HG02571 (cell line): Measurements from ENCODE around the gene NAA80.
"Not testable (repeated sequence)": the region's sequence is repeated elsewhere in the genome, so short reads cannot be mapped to it uniquely, and the experiment has no call there.

Experiments
- ATAC-seq: cut with Tn5 transposase; IDR thresholded peaks from one replicate; pipeline ENCODE4 v1.9.1; 2021; ENCODE audit warnings: mild to moderate bottlenecking, moderate library complexity; ENCODE audit not compliant: unreplicated experiment

Gene NAA80

DNA sequence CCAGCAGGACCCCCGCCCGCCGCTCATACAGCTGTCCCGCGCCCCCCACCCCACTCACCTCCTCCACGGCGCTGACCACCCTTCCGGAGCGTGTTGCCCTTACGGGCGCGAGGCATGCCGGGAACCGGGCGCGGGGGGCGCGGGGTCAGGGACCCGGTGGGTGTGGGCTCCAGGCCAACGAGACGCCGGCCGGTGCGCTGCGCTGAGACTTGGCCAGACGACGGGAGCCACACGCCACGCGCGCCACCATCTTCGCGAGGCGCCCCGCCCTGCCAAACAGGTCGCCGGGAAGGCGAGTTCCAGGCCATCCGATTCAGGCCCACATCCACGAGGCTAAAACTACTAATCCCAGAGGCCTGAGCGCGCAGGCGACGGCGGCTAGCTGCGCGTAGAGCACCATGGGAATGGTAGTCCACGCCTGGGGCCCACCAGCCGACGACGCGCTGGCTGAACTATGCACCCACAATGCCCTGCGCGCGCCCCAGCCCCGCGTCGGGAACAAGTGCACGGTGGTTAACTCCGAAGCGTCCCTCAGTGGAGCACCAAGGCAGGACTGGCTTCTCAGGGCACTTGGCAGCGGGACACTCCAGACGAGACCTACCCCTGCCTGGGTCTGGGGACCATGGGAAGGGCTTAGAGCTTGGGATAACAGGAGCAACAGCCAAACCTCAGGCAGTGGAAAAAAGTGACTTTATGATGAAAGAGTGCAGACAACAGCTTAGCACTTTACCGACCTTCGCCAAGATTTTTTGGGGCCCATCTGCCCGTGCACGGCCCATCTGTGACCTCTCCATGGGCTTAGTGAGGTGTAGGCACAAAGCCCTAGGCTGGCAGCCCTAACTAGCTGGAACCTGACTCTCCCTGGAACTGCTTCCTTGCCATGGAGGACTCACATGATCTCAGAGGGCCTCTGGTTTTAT lies 6.8 kb downstream of the NAA80 start, which contains the start of gene IFRD2:
Gene IFRD2 (minus strand): TSS at position 271 of the 920 bp plus-strand sequence. CDS start 155 bp downstream, at position 116.
- ATAC-seq: peak; percentile 83

DNA sequence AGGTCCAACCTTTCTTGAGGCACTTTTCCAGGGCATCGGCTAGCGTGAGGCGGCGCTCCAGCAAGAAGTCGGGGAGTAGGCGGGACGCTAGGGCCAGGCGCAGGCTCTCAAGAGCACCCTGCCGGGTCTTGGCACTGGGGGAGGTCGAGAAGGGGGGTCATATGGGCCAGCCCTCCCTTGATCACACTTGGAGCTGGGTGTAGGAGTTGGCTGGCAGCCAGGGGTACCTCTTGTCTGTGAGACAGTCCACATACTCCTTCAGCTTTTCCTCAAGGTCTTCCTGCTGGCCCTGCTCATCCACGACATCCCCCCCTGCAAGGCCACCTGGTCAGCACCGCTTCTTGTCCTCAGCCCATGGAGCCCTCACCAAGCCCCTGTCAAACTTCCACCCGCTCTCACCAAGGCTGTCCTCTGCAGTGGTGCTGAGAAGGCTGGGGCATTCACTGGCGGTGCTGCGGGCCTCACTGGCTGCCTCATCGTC lies 9.0 kb downstream of the NAA80 start:
- no peak for ATAC-seq

DNA sequence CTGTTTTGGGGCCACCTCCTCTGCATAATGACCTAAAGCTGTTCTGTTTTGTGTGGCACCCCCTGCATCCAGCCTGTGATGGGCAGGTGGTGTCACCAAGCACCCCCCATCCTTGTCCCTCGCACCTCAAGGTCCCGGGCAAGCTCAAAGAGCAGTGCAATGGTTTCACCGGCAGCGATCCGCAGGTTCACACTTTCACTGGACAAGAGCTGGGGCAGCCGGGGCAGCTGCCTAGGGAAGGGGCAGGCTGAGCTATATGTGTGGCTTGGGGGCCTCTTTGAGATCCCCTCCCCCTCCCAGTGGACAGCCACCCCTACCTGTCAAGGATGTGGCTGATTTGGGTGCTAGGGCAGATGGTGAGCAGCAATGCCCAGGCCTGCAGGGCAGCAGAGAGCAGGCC lies 10.1 kb downstream of the NAA80 start:
- no peak for ATAC-seq

DNA sequence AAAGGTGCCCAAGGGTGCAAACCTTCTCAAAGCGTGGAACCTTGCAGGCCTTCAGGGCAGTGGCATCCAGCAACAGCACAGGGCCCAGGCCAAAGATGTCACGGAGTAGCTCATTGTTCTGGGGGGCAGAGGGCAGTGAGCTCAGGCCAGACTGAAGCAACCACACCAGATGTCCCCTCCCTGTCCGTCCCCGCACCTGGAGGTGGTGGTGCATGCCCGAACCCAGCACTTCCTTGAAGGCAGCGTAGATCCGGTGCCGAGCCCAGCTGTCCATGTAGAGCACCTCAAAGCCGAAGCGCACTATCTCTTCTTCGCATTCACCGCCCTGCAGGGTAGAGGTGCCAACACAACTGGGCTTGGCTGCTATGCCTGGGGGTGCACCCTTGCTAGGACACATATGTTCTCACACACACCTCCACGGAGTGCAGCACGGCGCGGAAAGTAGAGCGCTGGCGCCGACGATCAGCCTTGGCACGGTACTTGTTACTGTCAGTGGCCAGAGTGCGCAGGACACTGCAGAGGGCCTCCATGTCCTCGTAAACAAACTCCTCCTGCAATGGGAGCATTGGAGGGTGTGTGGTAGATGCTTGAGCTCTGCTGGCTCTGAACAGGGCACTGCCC lies 10.7 kb downstream of the NAA80 start:
- ATAC-seq: no peak

DNA sequence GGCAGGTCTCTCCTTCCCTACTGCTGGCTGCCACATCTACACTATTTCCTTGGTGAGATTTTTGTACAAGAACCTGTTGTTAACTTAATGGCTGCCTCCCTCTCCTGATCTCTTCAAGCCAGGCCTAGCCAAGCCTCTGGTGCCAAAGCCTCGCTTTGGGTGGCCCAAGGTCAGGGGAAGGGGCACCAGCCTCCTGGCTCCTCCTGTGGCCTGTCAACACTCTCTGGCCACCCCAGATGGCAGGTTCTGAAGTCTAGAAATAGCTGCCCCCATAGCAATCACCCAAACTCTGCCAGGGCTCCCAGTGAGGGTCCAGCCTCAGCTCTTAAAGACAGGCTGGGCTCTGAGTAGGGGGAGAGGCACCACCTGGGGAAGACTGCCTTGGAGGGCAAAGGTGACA lies 11.9 kb downstream of the NAA80 start:
- no peak for ATAC-seq

DNA sequence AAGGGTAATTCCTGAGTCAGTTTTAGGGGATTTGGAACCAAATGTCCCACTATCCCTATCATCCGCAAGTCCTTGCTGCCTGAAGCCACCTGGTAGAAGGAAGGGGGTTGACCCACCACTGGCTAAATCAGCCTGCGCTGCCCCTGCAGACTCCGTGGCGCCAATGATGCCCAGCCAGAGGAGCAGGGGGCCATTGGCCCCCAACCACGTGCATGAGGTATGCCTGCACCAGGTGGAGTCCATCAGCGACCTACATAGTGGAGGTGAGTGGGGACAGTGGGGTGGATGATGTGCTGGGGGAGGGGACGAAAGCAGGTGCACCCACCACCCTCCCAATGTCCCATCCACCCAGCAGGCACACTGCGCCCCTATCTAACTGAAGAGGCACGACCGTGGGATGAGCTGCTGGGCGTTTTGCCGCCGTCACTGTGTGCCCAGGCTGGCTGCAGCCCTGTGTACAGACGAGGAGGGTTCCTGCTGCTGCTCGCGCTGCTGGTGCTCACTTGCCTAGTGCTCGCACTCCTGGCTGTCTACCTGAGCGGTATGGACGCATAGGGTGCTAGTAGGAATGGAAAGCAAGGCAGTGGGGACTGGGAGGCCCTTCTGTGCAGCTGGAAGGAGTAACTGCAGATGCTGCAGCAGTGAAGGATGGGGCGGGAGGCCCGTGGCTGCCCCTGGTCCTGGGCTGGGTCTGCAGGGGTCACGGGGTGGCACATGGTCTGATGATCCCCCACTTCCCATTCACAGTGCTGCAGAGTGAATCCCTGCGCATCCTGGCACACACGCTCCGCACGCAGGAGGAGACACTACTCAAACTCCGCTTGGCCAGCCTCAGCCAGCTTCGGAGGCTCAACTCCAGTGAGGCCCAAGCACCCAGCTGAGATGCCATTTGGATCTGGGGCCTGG lies 12.6 kb downstream of the NAA80 start:
- no peak for ATAC-seq

DNA sequence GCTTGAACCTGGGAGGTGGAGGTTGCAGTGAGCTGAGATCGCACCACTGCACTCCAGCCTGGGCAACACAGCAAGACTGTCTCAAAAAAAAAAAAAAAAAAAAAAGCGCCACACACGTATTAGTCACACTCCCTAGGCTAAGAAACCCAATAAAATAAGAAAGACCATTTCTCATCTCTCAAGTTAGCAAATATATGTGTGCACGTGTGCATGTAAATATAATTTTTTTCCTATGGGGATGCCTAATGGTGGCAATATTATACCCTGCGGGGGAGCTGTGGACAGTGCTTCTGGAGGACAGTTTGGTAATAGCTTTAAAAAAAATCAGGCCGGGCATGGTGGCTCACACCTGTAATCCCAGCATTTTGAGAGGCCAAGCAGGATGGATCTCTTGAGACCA lies 15.1 kb downstream of the NAA80 start:
- not testable (repeated sequence) for ATAC-seq

DNA sequence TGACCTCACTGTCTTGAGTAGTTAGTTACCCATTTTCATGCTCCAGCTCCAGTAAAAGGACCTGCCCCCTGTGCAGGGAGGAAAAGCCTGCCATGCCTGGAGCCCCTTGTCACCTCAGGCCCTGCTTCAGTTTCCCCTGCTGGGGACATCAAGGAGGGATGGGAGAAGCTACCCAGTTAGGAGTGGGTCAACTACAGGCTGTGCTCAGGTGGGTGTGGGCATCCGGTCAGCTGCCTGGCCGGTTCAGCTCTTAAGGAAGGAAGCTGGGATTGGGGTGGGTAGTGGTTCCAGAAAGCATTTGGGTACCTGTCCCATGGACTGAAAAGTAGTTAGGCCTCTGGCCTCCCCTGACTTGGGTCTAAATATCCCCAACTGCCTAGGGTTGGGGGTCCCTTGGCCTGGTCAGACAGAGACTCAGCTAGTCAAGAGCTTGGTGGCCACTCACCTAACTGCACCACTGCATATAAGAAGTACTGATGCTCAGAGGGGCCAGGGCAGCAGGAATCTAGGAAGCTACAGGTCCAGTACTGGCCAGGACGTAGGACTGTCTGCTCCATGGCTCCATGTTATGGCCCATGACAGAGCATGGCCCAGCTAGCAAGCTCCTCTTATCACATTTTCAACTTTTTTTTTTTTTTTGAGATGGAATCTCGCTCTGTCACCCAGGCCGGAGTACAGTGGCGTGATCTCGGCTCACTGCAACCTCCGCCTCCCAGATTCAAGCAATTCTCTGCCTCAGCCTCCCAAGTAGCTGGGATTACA lies 19.8 kb downstream of the NAA80 start:
- no peak for ATAC-seq

DNA sequence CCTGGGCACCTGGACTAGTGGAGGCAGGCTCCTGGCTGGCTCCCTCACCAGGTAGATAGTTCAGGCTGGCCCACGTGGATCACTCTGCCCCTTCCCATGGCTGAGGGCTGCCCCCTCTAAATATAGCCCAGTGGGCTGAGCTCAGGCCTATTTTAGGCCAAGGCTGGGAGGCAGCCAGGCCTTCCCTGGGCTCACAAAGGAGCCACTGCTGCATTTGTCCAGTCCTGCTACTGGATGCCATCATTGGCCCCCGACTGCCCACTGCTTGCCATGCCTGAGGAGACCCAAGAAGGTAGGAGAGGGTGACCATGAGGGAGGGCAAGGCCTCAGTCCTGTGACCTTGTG lies 20.4 kb downstream of the NAA80 start, which contains the start of gene LSMEM2:
Gene LSMEM2 (plus strand): TSS at position 208 of the 345 bp plus-strand sequence. CDS start 27 bp downstream, at position 235.
- ATAC-seq: no peak

DNA sequence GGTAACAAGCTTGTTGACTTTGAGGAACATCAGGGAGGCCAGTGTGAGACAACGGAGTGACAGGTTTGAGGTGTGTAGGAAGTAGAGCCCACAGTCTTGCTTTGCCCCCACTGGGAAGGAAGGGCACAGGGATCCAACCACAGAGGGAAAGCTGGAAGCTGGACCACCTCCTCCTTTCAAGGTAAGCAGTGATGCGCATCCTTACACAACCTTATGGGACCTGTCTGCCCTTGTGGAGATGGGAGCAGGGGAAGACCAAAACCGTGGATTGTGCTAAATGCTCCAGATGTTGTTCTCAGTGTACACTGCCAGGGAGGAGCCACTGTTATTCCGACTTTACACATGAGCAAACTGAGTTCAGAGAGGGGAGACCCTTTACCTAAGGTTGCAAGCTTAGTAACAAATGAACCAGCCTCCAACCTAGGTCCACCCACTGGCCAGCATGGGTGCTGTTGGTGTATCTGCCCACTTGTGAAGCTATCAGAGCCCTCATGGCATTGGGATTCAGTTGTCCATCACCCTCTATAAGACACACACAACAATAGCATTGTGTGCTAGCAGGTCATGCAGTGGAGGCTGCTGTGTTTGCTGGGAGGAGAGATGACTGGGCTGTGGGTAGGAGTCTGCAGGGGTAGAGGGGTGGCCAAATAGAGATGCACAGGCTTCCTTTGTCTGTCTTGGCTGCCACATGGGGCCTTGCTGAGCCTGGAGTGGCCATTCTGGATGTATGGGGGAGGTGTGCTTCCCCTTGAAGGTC lies 20.9 kb downstream of the NAA80 start:
- no peak for ATAC-seq

DNA sequence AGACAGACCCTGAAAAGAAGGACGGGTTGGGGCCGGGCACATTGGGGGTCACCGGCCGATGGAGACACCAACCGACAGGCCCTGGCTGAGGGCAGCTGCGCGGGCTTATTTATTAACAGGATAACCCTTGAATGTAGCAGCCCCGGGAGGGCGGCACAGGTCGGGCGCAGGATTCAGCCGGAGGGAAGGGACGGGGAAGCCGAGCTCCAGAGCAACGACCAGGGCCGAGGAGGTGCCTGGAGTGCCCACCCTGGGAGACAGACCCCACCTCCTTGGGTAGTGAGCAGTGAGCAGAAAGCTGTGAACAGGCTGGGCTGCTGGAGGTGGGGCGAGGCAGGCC lies 22.5 kb downstream of the NAA80 start:
- ATAC-seq: no peak

DNA sequence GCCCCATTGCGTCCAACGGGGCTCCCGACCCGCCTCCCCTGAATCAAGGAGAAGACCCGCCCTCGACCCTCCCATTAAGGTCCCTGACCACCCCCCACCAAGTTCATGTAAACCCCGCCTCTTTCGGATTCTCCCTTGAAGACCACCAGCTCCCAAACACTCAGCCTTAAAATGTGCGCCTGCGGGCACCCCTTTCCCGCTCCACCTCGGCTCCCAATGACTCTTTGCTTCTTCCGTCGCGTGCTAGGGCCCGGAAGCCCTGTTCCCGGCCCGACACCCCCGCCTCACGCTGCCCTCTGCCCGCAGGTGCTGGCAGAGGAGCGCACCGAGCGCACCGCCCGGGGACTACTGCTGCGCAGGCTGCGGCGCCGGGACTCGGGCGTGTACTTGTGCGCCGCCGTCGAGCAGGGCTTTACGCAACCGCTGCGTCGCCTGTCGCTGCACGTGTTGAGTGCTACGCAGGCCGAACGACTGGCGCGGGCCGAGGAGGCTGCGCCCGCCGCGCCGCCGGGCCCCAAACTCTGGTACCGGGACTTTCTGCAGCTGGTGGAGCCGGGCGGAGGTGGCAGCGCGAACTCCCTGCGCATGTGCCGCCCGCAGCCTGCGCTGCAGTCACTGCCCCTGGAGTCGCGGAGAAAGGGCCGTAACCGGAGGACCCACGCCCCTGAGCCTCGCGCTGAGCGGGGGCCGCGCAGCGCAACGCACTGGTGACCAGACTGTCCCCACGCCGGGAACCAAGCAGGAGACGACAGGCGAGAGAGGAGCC lies 23.0 kb downstream of the NAA80 start:
- no peak for ATAC-seq

DNA sequence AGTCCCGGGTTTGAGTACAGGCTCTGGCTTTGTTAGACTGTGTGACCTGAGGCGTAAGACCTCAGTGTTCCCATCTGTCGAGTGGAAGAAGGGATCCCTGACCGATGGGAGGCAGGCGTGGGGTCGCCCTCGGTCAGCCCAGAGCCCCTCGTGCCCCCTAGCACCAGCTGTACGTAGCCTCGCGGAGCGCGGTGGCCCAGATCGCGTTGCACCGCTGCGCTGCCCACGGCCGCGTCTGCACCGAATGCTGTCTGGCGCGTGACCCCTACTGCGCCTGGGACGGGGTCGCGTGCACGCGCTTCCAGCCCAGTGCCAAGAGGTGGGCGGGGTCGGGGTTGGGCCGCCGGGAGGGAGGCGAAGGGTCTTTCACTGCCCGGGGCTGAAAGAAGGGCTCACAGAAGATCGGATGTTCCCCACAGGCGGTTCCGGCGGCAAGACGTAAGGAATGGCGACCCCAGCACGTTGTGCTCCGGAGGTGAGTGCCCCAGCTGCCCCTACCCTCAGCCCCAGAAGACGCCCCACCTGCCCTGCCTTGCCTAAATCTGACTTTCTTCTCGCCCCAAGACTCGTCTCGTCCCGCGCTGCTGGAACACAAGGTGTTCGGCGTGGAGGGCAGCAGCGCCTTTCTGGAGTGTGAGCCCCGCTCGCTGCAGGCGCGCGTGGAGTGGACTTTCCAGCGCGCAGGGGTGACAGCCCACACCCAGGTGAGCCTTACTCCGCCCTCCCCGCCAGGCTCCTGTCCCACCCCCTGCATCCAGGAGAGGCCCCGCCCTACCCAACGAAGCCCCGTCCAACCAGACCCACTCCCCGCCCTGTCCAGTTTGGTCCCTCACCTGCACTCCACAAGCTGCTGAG lies 23.8 kb downstream of the NAA80 start:
- no peak for ATAC-seq

DNA sequence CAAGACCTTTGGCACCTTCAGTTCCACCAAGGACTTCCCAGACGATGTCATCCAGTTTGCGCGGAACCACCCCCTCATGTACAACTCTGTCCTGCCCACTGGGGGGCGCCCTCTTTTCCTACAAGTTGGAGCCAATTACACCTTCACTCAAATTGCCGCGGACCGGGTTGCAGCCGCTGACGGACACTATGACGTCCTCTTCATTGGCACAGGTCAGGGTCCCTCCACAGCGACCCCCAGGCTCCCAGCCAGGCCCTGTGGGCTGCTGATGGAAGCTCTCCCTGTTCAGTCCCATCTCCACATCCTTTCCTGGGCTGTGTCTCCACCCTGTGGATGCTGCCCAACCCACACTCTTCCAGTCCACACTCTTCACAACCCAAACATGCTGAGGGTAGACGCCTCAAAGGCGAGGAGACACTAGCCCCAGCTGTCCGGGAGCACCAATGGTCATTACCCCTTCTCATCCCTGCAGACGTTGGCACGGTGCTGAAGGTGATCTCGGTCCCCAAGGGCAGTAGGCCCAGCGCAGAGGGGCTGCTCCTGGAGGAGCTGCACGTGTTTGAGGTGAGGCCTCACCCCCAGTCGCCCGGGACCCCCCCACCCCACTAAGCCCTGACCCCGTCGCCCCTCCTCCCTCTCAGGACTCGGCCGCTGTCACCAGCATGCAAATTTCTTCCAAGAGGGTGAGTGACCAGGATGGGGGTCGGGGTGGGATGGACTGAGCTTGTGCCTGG lies 24.7 kb downstream of the NAA80 start:
- no peak for ATAC-seq

DNA sequence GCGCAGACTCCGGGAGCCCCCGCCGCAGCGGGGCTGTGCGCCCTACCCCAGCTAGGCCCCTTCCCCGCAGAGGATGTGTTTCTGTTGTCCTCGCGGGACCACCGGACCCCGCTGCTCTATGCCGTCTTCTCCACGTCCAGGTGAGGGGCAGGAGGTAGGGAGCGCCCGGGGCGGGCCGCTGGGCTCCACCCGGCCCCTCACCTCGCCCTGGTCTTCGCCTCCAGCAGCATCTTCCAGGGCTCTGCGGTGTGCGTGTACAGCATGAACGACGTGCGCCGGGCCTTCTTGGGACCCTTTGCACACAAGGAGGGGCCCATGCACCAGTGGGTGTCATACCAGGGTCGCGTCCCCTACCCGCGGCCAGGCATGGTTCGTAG lies 25.5 kb downstream of the NAA80 start:
- no peak for ATAC-seq

DNA sequence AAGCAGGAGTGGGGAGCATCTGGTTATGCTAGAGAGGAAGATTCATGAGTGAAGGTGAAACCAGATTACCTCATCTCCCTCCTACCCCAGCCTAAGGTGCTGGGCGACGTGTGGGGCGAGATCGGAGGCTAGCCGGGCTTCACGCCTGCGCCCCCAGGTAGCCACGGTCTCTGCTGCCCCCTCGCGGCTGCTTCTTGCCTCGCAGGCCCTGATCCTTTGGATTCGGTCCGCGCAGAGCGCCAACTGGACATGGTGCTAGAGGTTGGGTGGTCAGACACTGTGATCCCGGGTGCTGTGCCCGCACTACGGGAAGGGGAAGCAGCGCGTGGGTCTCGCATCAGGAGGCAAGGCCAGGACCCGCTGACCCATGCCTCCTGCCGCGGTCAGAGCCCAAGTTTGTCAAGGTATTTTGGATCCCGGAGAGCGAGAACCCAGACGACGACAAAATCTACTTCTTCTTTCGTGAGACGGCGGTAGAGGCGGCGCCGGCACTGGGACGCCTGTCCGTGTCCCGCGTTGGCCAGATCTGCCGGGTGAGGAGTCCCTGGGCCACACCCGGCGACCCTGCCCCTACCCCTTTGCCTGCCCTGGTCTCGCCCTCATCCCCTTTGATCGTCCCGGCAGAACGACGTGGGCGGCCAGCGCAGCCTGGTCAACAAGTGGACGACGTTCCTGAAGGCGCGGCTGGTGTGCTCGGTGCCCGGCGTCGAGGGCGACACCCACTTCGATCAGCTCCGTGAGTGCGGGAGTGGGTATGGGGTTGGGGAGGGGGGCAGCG lies 26.1 kb downstream of the NAA80 start:
- peak; percentile 67 for ATAC-seq

DNA sequence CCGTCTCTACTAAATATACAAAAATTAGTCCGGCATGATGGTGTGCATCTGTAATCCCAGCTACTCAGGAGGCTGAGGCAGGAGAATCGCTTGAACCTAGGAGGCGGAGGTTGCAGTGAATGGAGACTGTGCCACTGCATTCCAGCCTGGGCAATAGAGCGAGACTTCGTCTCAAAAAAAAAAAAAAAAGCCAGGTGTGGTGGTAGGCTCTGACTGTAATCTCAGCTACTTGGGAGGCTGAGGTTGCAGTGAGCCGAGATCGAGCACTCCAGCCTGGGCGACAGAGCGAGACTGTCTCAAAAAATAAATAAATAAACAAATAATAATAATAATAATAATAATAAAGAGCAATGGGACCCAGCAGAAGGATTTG lies 26.7 kb downstream of the NAA80 start:
- ATAC-seq: not testable (repeated sequence)
